Measurements from ENCODE around the gene POLR3E. TPM values are rescaled to one million over a fixed set of nuclear protein-coding genes. Genes with fewer than 3 reads are reported as not detected.

POLR3E gene
- total and polyA plus RNA-seq, 4 donors = 16.0 to 42.9 (median 18.3) TPM

DNA sequence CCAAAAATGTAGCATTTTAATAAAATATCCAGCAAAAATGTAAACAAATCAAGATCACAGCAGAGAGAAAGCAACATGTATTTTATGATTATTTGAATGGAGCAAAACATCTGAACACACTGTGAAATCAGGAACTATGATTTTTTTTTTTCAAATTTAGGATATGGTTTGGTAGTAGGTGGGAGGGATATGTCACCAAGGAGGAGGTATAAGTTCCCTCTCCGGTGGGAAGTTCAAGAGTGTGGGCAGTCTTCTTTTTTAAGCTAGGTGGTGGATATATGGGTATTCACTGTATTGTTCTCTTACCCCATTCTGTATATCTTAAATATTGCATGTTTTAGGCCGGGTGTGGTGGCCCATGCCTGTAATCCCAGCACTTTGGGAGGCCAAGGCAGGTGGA is 67.0 kb downstream of the POLR3E start:
- Histone ChIP-seq H3K27ac (ENCODE audit: low read depth in 1 of 2, low read length in 2 of 2) (no peak overlapping the region), H3K36me3 (ENCODE audit: control insufficient read depth in 4 of 4, insufficient read depth in 3 of 4, low read depth in 1 of 4, low read length in 3 of 4) (peaks cover 0 to 9% (median 7%) of the 10 kb centered on the region in 4 donors), H3K9ac (ENCODE audit: low read depth in 1 of 2, low read length in 2 of 2) (no peak overlapping the region), H3K27me3 (ENCODE audit: control insufficient read depth in 4 of 4, insufficient read depth in 4 of 4, low read length in 3 of 4) (no peaks in the 10 kb centered on the region), H3K9me3 (ENCODE audit: control insufficient read depth in 4 of 4, low read length in 3 of 4) (no peaks in the 10 kb centered on the region), H3K4me3 (ENCODE audit: low read depth in 1 of 3, low read length in 3 of 3) (no peak overlapping the region), H3K4me1 (ENCODE audit: control insufficient read depth in 4 of 4, insufficient read depth in 4 of 4, low read length in 3 of 4) (peaks cover 5 to 19% (median 7%) of the 10 kb centered on the region in 4 donors)
- WGBS = 92% methylated on average over 2 of the region's 2 CpGs
- TF ChIP-seq, protein P1, sequence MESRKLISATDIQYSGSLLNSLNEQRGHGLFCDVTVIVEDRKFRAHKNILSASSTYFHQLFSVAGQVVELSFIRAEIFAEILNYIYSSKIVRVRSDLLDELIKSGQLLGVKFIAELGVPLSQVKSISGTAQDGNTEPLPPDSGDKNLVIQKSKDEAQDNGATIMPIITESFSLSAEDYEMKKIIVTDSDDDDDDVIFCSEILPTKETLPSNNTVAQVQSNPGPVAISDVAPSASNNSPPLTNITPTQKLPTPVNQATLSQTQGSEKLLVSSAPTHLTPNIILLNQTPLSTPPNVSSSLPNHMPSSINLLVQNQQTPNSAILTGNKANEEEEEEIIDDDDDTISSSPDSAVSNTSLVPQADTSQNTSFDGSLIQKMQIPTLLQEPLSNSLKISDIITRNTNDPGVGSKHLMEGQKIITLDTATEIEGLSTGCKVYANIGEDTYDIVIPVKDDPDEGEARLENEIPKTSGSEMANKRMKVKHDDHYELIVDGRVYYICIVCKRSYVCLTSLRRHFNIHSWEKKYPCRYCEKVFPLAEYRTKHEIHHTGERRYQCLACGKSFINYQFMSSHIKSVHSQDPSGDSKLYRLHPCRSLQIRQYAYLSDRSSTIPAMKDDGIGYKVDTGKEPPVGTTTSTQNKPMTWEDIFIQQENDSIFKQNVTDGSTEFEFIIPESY (IDR thresholded peaks at IDR 0.05) = no peak
- TF ChIP-seq GABPA (IDR thresholded peaks at IDR 0.05 in 1 of 2, conservative IDR thresholded peaks at IDR 0.05 in 1 of 2) (no peak), SP1 (IDR thresholded peaks at IDR 0.05) (no peak), FOXA2 (IDR thresholded peaks at IDR 0.05) (no peak), EGR1 (IDR thresholded peaks at IDR 0.05; ENCODE audit: low read depth in 2 of 2) (no peak), RAD21 (IDR thresholded peaks at IDR 0.05) (no peak), TAF1 (conservative IDR thresholded peaks at IDR 0.05) (no peak), RXRA (IDR thresholded peaks at IDR 0.05) (no peak), HNF4G (IDR thresholded peaks at IDR 0.05) (no peak), NR2F2 (IDR thresholded peaks at IDR 0.05) (no peak), JUND (IDR thresholded peaks at IDR 0.05) (no peak), FOXA1 (IDR thresholded peaks at IDR 0.05) (no peak), YY1 (IDR thresholded peaks at IDR 0.05) (no peak), HNF4A (conservative IDR thresholded peaks at IDR 0.05) (no peak)
- TF ChIP-seq, protein P2, sequence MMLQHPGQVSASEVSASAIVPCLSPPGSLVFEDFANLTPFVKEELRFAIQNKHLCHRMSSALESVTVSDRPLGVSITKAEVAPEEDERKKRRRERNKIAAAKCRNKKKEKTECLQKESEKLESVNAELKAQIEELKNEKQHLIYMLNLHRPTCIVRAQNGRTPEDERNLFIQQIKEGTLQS (IDR thresholded peaks at IDR 0.05) = no peak
- TF ChIP-seq, protein P3, sequence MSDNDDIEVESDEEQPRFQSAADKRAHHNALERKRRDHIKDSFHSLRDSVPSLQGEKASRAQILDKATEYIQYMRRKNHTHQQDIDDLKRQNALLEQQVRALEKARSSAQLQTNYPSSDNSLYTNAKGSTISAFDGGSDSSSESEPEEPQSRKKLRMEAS (IDR thresholded peaks at IDR 0.05) = no peak
- TF ChIP-seq, protein P4, sequence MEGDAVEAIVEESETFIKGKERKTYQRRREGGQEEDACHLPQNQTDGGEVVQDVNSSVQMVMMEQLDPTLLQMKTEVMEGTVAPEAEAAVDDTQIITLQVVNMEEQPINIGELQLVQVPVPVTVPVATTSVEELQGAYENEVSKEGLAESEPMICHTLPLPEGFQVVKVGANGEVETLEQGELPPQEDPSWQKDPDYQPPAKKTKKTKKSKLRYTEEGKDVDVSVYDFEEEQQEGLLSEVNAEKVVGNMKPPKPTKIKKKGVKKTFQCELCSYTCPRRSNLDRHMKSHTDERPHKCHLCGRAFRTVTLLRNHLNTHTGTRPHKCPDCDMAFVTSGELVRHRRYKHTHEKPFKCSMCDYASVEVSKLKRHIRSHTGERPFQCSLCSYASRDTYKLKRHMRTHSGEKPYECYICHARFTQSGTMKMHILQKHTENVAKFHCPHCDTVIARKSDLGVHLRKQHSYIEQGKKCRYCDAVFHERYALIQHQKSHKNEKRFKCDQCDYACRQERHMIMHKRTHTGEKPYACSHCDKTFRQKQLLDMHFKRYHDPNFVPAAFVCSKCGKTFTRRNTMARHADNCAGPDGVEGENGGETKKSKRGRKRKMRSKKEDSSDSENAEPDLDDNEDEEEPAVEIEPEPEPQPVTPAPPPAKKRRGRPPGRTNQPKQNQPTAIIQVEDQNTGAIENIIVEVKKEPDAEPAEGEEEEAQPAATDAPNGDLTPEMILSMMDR (IDR thresholded peaks at IDR 0.05; ENCODE audit: low read depth, low read length, missing input control) = no peak
- TF ChIP-seq, protein P5, sequence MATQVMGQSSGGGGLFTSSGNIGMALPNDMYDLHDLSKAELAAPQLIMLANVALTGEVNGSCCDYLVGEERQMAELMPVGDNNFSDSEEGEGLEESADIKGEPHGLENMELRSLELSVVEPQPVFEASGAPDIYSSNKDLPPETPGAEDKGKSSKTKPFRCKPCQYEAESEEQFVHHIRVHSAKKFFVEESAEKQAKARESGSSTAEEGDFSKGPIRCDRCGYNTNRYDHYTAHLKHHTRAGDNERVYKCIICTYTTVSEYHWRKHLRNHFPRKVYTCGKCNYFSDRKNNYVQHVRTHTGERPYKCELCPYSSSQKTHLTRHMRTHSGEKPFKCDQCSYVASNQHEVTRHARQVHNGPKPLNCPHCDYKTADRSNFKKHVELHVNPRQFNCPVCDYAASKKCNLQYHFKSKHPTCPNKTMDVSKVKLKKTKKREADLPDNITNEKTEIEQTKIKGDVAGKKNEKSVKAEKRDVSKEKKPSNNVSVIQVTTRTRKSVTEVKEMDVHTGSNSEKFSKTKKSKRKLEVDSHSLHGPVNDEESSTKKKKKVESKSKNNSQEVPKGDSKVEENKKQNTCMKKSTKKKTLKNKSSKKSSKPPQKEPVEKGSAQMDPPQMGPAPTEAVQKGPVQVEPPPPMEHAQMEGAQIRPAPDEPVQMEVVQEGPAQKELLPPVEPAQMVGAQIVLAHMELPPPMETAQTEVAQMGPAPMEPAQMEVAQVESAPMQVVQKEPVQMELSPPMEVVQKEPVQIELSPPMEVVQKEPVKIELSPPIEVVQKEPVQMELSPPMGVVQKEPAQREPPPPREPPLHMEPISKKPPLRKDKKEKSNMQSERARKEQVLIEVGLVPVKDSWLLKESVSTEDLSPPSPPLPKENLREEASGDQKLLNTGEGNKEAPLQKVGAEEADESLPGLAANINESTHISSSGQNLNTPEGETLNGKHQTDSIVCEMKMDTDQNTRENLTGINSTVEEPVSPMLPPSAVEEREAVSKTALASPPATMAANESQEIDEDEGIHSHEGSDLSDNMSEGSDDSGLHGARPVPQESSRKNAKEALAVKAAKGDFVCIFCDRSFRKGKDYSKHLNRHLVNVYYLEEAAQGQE (IDR thresholded peaks at IDR 0.05) = no peak
- no peak for DNase-seq (ENCODE audit: low spot score)
